ENCODE results near the gene OGFOD2.

GRCh38 chr12:122986258-122986871 lies 11.3 kb downstream of the OGFOD2 start:
- no peak for TF ChIP-seq REST (IDR thresholded peaks at IDR 0.05; ENCODE audit: insufficient read depth in 1 of 2, low read depth in 2 of 2, low read length in 2 of 2)
- no peak for TF ChIP-seq POLR2AphosphoS5 (IDR thresholded peaks at IDR 0.05; ENCODE audit: low read depth, low read length)

Data from PFSK-1 (cell line).